Raji (cell line): ENCODE measurements around the gene ZBTB2.

Experiments used
- POLR2A ChIP-seq: IDR thresholded peaks from 2 replicates; pipeline ENCODE4 v1.6.1; 2011; ENCODE audit warnings: low read depth, low read length, control low read depth; ENCODE audit not compliant: insufficient read depth

The ZBTB2 gene

GRCh38 chr6:151413372-151414145 is 22.2 kb upstream of the ZBTB2 start:
- no peak for TF ChIP-seq POLR2A

- no peak for TF ChIP-seq POLR2A
Observed at GRCh38 chr6:151412909-151413308, 21.6 kb upstream of the ZBTB2 start.

- no peak for TF ChIP-seq POLR2A
Observed at GRCh38 chr6:151409679-151410078, 18.3 kb upstream of the ZBTB2 start.

GRCh38 chr6:151409260-151409659 is 17.9 kb upstream of the ZBTB2 start:
- no peak for TF ChIP-seq POLR2A

DNA sequence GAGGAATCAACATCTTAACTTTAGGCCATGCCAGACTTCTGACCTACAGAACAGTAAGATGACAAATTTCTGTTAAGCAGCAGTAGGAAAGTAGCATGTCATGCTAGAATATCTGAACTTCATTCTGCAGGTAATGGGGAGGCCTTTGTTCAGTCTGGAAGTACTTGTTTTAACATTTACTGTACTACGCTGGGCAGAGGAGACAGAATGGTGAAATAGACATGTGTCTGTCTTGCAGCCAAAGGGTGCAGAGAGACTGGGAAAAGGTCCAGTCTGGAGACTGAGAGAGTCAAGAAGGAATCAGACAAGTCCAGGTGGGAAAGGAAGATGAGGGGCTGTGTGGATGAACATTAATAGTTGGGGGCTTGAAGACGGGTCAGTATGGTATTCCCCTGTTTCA is 17.5 kb upstream of the ZBTB2 start:
- no peak for TF ChIP-seq POLR2A

- no peak for TF ChIP-seq POLR2A
Observed at GRCh38 chr6:151403919-151404308, 12.6 kb upstream of the ZBTB2 start.

DNA sequence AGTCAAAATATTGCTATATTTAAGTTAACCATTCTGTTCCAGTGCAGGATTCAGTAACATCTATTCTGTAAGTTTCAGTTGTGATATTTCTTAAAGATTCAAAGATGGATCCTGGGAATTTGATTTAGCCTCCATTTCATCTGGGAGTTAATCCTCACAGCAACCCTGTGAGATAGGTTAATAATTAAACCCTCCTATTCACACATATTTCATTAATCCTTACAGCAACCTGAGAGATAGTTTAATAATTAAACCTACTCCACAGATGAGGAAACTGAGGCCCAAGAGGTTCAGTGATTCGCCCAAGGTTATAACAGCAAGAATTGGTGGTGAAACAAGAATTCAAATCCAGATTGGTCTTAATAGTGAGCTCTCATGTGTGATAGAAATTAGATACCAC is 10.9 kb upstream of the ZBTB2 start:
- no peak for TF ChIP-seq POLR2A

GRCh38 chr6:151400473-151400872 is 9.1 kb upstream of the ZBTB2 start:
- no peak for TF ChIP-seq POLR2A

DNA sequence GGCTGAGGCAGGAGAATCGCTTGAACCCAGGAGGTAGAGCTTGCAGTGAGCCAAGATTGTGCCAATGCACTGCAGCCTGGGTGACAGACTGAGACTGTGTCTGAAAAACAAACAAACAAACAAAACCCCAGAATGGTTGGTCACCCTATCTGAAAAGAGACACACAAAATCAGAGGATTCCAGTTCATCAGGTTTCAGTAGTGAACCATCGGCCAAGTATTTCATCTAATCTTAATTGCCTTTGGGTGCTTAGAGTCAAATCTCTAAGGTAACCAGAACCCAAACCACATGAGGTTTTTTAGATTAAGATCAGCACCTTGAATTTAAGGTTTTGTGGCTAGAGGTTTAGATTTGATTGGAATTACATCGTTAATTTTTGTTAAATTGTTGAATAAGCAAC is 8.3 kb upstream of the ZBTB2 start:
- TF ChIP-seq POLR2A: no peak

DNA sequence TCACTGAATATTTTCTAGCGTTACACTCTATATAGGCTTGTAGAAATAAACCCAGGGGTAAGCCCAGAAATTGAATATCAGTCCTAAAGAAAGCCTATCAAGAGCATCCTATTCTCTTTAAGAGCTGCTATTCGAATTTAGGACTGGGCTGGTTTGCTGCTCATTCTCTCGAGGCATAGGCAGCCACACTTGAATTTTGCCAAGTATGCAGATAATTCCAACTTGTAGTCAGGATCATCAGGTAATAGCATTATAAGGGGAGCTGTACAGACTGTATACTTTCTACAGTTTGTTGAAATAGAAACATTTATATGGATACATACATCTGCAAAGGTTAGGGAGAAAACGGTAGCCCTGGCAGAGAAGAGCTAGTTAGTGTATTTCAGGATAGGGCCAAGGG is 2.1 kb upstream of the ZBTB2 start:
- no peak for TF ChIP-seq POLR2A

DNA sequence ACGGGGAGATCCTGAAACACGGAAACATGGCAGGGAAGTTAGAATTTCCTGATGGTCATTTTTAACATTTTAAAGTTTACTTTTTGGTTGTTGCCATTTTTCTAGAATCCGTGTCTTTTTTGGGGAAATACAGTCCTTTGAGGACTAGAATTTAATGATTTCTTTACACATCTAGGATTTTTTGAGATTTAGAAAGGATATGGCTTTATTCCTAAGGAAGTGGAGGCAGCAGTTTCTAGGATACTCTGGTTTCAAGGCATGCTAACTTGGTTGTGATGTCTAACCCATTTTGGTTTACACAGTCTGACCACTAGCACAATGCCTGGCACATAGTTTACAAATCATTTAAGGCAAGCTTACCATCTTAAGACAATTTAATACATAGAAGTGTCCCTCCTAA is 1.1 kb upstream of the ZBTB2 start:
- no peak for TF ChIP-seq POLR2A

DNA sequence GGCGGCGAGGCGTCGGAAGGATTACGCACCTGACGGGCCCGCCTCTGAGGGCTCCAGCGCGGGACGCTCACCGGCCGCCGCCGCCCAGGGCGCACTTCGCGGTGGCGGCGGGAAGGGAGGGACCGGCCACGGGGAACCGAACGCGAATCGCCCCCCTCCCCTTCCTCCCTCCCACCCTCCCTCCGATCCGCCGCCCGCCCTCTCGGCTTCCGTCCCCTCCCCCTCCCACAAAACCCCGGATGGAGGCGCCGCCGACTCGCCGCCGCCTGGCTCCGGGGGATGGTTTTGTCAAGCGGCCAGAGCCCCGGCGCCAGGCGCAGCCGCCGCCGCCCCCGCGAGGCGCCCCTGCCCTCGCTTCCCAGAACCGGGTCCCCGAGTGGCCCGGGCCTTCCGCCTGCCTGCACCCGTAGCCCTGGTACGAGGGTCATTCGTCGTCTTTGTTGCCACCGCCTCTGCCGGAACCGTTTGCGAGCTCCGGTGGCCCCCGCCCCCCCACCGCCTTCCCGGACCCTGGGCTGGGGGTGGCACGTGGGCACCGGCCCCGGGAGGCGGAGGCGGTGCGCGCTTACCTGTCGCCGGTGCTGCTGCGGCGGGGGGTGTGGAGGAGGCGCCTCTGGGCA is 398 bp downstream of the ZBTB2 start:
- peak; percentile 64; the same call in 1 of the 2 replicates for TF ChIP-seq POLR2A

GRCh38 chr6:151390276-151390850 is 996 bp downstream of the ZBTB2 start:
- no peak; the same call in 1 of the 2 replicates for TF ChIP-seq POLR2A

DNA sequence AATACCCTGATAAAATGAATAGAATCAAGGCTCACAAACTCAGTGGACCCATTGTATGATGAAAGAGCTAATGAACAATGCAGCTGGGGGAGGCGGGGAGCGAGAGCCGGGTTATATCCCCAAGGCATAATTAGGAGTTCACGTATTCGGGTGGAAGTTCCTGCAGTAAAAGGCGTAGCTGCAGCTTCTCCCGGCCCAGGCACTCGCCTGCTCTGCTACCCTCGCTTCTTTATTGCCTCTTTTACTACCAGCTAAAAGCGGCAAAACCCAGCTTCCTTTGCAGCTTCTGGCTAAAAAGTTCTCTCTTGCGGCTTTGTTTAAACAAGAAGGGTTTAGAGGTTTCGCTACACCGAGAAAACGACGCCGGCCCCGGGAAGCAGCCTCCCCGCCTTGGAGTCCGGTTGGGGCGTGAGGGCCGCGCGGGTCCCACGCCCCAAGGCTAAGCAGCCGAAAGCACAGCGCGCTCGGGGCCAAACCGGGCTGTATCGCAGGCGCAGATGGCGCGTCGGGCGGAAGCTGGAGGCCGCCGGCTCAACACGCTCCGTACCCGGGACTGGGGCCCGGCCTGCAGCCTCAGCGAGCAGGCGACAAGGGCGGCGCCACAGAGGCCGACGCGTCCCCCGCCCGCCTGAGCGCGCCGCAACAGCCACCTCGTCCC is 1.6 kb downstream of the ZBTB2 start:
- TF ChIP-seq POLR2A: peak; percentile 84

- no peak for TF ChIP-seq POLR2A
Observed at GRCh38 chr6:151388997-151389617, 2.3 kb downstream of the ZBTB2 start.
